Neuron (in vitro differentiated cells): ENCODE data around the gene HTRA3.

Experiments used
- H2AFZ ChIP-seq: one replicate; pipeline ENCODE4 v1.6.1; 2013; ENCODE audit warnings: low read depth, mild to moderate bottlenecking, inconsistent platforms, low read length, moderate library complexity
- H3K27me3 ChIP-seq: one replicate; pipeline ENCODE4 v1.6.1; 2013; ENCODE audit warnings: low read length; ENCODE audit not compliant: insufficient read depth
- H3K36me3 ChIP-seq: one replicate; pipeline ENCODE4 v1.6.1; 2013; ENCODE audit warnings: low read length; ENCODE audit not compliant: insufficient read depth
- H3K4me1 ChIP-seq: one replicate; pipeline ENCODE4 v1.6.1; 2013; ENCODE audit warnings: low read length; ENCODE audit not compliant: insufficient read depth
- H3K4me3 ChIP-seq: 2 replicates; pipeline ENCODE4 v1.5.1; 2013; ENCODE audit warnings: mild to moderate bottlenecking, low read length, moderate library complexity
- H3K9me3 ChIP-seq: one replicate; pipeline ENCODE4 v1.6.1; 2013; ENCODE audit warnings: low read length

Gene HTRA3

DNA sequence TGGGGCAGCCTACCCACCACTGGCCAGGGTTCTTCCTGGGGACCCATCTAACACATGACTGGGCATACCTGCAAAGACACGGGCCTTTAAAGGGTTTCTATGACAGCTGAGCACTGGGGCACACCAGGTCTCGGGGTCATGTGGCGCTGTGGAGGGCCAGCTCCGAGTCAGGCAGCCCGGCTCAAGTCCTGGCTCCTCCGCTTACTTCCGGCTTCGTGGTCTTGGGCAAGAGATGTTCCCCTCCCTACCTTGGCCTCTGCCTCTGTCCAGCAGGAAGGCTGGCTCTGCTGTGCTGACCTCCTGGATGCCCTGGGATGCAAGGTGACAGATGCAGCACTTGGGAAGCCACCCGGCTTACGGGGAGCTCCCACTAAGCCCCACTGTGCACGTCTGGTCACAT lies 37.6 kb downstream of the HTRA3 start:
- no peaks in the 10 kb centered on the region for H3K27me3 ChIP-seq
- peaks cover 2% of the 10 kb centered on the region for H3K9me3 ChIP-seq
- H3K36me3 ChIP-seq: no peaks in the 10 kb centered on the region
- H3K4me3 ChIP-seq: no peak overlapping the region
- H3K4me1 ChIP-seq: no peaks in the 10 kb centered on the region
- H2AFZ ChIP-seq: no peak overlapping the region

DNA sequence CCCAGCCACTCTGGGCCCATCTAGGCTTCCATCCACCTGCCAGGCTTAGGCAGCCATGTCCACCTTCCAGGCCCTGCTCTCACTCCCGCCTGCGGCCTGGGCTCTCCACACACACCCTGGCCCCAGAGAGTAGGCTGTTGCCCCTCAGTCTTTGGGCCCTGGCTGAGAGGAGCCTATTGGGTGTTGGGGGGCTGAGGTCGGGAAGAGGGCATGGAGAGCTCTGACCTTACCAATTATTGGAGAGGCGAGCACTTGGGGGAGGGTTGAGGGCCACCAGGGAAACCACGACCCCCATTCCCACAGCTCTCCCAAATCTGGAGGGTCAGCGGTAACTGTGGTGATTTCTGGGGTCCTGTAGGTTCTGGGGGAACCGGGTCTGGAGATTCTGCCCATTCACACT lies 38.2 kb downstream of the HTRA3 start:
- H3K4me3 ChIP-seq: no peak overlapping the region

DNA sequence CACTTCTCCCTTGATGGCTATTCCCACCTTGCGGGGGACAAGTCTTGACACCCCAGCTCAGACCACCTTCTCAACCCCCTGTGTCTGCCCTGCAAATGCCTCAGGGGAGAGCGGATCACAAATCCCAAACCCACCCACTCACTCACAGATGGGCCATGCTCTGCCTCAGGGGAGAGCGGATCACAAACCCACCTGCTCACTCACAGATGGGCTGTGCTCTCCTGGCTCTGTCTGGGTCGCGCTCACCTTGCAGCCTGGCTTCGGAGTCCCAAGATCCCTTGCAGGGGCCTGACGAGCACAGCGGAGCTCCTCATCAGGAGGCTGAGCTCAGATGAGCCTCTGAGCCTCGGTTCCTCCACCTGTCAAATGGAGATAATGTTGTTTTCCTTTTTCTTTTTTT lies 38.6 kb downstream of the HTRA3 start:
- H3K36me3 ChIP-seq: no peaks in the 10 kb centered on the region
- no peaks in the 10 kb centered on the region for H3K4me1 ChIP-seq
- no peaks in the 10 kb centered on the region for H3K27me3 ChIP-seq
- H2AFZ ChIP-seq: no peak overlapping the region
- peaks cover 6% of the 10 kb centered on the region for H3K9me3 ChIP-seq
- no peak overlapping the region for H3K4me3 ChIP-seq

More for the DNA sequence above, 38.2 kb downstream of the HTRA3 start:
- Histone ChIP-seq H3K4me1 (no peaks in the 10 kb centered on the region), H3K27me3 (no peaks in the 10 kb centered on the region), H3K9me3 (peaks cover 6% of the 10 kb centered on the region), H2AFZ (no peak overlapping the region), H3K36me3 (no peaks in the 10 kb centered on the region)

DNA sequence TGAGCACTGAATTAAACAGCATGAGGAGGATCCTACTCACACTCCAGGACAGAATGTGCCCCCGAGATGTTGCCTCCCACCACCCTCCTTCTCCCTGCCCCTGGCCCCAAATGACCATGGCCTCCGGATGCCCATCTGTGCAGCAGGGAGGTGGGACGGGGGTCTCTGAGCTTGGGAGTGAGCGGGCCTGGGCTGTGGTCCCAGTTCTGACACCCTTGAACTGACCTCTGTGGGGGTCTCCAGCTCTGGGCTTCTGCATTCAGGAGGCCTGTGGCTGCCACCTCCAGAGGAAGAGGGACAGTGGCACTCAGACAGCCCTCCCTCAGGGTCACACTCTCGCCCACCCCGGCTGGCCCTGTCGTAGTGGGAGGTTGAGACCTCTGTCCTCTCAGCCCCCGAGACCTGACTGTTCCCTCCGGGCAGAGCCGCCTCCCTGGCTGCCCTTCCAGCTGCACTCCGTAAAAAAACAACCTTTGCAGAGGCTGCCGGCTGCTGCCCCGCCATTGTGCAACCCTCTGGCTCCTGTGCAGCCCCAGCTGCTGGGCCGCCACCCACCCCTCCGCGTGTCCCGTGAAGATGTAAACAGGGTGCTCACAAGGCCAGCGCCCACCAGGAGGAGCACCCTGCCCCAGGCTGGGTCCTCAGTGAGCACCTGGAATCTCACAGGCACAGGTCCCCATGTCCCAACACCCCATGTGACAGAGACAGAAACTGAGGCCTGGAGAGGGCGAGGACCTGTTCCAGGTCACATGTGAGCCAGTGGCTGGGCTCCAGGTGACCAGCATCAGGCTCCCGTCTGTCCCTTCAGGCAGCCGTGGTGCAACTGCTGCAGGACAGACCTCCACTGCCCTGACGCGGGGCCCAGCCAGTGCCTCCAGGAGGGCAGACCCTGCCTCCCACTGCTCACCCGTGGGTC lies 39.6 kb downstream of the HTRA3 start:
- Histone ChIP-seq H3K4me3 (no peak overlapping the region), H3K27me3 (no peaks in the 10 kb centered on the region), H3K36me3 (no peaks in the 10 kb centered on the region), H2AFZ (no peak overlapping the region), H3K4me1 (no peaks in the 10 kb centered on the region), H3K9me3 (peaks cover 6% of the 10 kb centered on the region)

- no peaks in the 10 kb centered on the region for H3K36me3 ChIP-seq
- H3K4me1 ChIP-seq: peaks cover 6% of the 10 kb centered on the region
- no peaks in the 10 kb centered on the region for H3K27me3 ChIP-seq
- peaks cover 6% of the 10 kb centered on the region for H3K9me3 ChIP-seq
- H3K4me3 ChIP-seq: no peak overlapping the region
- H2AFZ ChIP-seq: no peak overlapping the region
These were observed 40.8 kb downstream of the HTRA3 start for GRCh38 chr4:8310306-8310705.

DNA sequence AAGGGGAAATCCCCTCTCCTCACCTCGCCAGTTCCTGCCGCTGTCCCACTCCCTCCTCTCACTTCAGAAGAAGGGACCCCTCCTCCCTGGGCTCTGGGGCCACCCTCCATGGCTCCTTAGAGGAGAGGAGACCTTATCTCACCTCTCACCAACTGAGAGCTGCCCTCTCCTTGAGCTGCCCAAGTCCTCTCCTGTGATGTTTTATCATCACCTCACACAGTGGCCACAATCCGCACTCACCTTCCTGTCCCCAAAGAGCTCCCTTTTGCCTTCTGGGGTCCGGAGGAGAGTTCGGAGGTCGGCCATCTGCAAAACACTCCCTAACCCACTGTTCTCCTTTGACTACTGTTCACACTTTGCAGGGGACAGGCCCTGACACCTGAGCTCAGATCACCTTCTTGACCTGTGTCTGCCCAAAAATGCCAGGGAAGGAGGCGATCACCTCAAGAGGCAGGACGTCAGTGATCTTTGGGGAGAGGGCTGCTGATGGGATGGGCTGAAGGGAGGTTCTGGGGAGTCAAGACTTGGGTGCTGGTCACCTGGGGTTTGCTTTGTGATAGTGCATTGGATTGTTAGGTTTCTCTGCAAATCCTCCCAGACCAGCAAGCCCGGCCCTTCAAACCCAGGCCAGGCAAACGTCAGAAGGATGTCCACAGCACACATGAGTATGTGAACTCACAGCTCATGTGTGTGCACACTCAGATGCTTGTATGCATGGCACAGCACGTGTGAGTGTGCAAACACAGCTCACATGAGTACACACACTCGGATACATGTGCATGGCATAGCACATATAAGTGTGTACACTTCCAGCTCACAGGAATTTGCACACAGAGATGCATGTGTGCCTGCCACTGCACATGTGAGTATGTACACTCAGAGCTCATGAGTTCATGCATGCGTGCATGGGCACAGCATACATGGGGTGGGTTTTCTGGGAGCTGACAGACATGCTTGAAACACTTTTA lies 41.8 kb downstream of the HTRA3 start:
- H3K36me3 ChIP-seq: no peaks in the 10 kb centered on the region
- H3K27me3 ChIP-seq: no peaks in the 10 kb centered on the region
- peaks cover 6% of the 10 kb centered on the region for H3K9me3 ChIP-seq
- H3K4me1 ChIP-seq: peaks cover 17% of the 10 kb centered on the region
- no peak overlapping the region for H3K4me3 ChIP-seq
- H2AFZ ChIP-seq: no peak overlapping the region

DNA sequence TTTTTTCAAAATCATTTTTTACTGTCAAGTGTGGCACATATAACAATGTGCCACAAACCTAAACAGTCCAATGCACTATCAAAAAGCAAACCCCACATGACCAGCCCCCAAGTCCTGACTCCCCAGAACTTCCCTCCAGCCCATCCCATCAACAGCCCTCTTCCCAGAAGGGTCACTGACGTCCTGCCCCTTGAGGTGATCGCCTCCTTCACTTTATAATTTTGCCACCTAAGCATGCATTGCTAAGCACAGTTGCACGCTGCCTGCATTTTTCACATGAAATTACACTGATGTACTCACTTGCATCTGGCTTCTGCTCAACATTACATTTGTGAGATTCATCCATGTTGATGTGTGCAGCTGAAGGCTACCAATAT lies 42.5 kb downstream of the HTRA3 start:
- Histone ChIP-seq H3K9me3 (peaks cover 6% of the 10 kb centered on the region), H3K36me3 (no peaks in the 10 kb centered on the region), H2AFZ (no peak overlapping the region), H3K4me3 (no peak overlapping the region), H3K27me3 (no peaks in the 10 kb centered on the region), H3K4me1 (peaks cover 22% of the 10 kb centered on the region)

DNA sequence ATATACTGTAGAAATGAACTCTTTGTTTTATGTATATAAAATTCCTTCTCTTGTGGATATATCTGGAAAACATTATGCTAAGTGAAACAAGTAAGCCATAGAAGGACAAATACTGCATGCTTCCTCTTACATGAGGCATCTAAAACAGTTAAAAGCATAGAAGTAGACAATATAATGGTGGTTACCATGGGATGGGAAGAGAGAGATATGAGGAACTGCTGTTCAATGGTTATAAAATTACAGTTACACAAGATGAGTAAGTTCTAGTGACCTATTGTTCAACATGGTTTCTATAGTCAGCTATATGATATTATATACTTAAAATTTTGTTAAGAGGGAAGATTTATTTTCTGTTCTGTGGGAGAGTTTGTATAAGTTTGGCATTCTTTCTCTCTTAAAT lies 43.4 kb downstream of the HTRA3 start:
- no peaks in the 10 kb centered on the region for H3K27me3 ChIP-seq

DNA sequence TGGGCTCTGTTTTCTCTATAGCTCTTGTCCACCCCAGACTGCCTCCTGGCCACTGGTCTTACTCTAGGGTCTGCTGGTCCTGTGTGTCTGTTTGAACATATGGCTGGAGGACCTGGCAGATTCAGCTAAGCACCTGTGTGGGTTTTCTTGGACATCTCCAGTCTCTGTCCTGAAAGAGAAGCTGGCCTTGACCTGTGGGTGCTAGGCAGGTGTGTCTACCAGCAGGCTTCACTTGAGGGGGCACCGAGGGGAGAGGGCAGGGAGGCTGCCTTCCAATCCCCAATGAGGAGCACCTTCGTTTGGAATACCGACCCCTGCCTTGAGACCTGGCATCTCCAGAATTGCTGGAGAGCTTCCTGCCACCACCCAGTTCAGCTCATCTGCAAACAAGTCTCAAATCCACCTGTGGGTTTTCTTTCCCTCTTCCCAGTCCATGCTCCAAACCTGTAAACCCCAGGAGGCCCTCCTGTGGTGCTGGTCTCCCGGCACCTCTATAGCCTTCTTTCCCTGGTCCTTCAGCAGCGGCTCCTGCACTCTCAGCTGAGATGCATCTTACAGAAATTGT lies 45.2 kb downstream of the HTRA3 start:
- H3K9me3 ChIP-seq: peaks cover 6% of the 10 kb centered on the region
- H3K27me3 ChIP-seq: no peaks in the 10 kb centered on the region
- peaks cover 22% of the 10 kb centered on the region for H3K4me1 ChIP-seq
- no peak overlapping the region for H3K4me3 ChIP-seq
- H2AFZ ChIP-seq: no peak overlapping the region
- no peaks in the 10 kb centered on the region for H3K36me3 ChIP-seq

More for the DNA sequence above, 43.4 kb downstream of the HTRA3 start:
- H3K4me3 ChIP-seq: no peak overlapping the region
- H3K4me1 ChIP-seq: peaks cover 22% of the 10 kb centered on the region
- no peaks in the 10 kb centered on the region for H3K36me3 ChIP-seq
- peaks cover 6% of the 10 kb centered on the region for H3K9me3 ChIP-seq
- H2AFZ ChIP-seq: no peak overlapping the region

DNA sequence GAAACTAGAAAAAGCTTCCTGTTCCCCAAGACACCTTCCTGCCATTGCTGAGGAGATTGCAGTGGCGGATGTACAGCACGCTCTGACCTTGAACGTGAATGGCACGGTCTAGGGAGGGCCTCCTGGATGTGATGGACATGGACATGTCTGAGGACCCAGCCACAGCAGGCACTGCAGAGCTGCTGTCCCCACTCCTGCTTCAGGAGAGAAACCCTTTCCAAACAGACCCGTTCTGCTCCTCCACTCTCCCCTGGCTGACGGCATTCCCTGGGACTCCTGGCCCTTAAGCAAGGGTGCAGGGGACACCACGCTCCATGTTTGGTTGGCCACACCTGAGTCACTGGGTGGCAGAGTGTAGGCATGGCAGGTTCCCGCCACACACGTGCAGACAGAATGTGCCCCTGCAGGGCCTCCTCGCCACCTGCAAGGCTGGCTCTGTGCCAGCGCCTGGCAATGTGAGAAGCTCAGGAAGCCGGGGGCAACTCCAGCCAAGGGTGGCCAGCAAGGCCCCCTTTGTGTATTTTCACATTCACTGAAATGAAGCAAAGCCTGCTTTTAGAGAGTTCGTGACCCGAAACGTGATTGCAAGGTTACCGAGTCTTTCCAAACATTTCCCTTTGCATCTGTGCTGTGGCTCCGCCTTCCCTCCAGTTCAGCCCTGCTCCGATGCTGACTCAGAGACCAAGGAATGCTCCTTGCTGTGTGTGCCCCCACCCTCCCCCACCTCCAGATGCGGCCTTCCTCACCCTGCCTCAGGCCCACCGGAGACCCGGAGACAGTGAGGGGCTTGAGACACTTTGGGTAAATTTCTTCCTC lies 46.1 kb downstream of the HTRA3 start:
- peaks cover 6% of the 10 kb centered on the region for H3K9me3 ChIP-seq
- peaks cover 22% of the 10 kb centered on the region for H3K4me1 ChIP-seq
- H2AFZ ChIP-seq: no peak overlapping the region
- peak overlapping the region; percentile 12 for H3K4me3 ChIP-seq
- H3K36me3 ChIP-seq: no peaks in the 10 kb centered on the region
- no peaks in the 10 kb centered on the region for H3K27me3 ChIP-seq

GRCh38 chr4:8316251-8316771 lies 46.8 kb downstream of the HTRA3 start:
- H3K27me3 ChIP-seq: no peaks in the 10 kb centered on the region
- H3K9me3 ChIP-seq: peaks cover 6% of the 10 kb centered on the region
- no peaks in the 10 kb centered on the region for H3K36me3 ChIP-seq
- H2AFZ ChIP-seq: no peak overlapping the region
- H3K4me3 ChIP-seq: peak overlapping the region; percentile 12
- H3K4me1 ChIP-seq: peaks cover 22% of the 10 kb centered on the region

GRCh38 chr4:8316911-8317351 lies 47.4 kb downstream of the HTRA3 start:
- H3K4me1 ChIP-seq: peaks cover 22% of the 10 kb centered on the region
- H3K36me3 ChIP-seq: no peaks in the 10 kb centered on the region
- H2AFZ ChIP-seq: no peak overlapping the region
- peaks cover 6% of the 10 kb centered on the region for H3K9me3 ChIP-seq
- no peaks in the 10 kb centered on the region for H3K27me3 ChIP-seq
- no peak overlapping the region for H3K4me3 ChIP-seq
